CD4-positive, alpha-beta T cell treated with Interleukin-6 at 100 ng/mL for 8 hours (primary cell): ENCODE data around the gene FOXF2.
"Not testable (repeated sequence)": the region's sequence is repeated elsewhere in the genome, so short reads cannot be mapped to it uniquely, and the experiment has no call there.

Experiments used
- DNase-seq: peaks from one replicate; pipeline ENCODE4 v3.0.0-alpha.2; 2020; ENCODE audit warnings: mixed read lengths, low spot score

The FOXF2 gene

DNA sequence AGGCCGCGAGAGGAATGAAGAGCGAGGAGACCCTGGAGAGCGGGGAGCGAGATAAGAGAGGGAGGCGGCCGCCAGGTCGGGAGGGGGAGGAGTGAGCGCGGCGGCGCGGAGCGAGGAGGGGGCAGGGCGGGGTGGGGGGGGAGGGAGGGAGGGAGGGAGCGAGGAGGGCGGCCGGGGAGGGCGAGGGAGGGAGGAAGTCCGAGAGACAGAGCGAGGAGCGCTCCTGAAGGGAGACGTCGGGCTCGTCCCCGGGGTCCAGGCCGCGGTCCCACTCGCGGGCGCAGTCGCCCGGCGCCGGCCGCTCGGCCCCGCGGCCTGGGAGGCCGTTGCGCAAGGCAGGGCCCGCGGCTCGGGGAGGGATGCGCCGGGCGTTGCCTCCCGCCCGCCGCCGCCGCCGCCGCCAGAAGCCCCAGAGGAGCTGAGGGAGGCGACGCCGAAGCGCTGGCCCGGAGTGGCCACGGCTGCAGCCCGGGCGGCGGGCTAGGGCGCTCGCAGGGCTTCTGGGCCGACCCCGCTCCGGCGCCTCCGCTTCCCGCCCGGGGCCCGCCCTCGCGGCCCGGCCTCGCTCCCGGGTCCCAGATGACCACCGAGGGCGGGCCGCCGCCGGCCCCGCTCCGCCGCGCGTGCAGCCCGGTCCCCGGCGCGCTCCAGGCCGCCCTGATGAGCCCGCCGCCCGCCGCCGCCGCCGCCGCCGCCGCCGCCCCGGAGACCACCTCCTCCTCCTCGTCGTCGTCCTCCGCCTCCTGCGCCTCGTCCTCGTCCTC, at the start of gene FOXF2:
Gene FOXF2, plus strand, starts transcription at position 208 of the 764 bp plus-strand sequence. Its CDS starts 372 bp downstream, at position 580.
- DNase-seq, result no peak

GRCh38 chr6:1346101-1346500, 43.3 kb upstream of the FOXF2 start:
- DNase-seq, result no peak

DNA sequence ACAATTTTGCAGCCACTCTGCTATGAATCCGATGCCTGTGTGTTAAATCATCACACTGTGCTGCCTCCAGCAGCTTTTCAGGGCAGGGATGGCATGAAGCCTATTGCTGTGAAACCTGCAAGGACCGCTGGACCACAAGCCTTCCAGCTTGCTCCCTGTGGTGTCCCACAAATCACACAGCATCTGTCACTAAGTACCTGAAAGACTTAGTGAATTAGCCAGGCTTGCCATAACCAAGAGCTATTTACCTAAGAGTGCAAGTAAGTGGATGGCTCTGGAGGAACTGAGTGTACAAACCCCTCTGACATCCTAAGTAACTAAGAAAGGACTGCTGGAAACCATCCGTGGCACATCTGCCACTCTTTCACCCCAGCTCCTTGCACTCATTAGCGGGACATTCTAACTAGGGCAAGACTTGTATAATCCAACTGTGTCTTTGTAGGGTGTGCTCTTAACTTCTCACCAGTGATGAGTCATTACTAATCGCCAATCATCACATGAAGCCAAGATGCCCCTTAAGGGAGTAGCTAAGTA, 42.8 kb upstream of the FOXF2 start:
- no peak for DNase-seq

DNA sequence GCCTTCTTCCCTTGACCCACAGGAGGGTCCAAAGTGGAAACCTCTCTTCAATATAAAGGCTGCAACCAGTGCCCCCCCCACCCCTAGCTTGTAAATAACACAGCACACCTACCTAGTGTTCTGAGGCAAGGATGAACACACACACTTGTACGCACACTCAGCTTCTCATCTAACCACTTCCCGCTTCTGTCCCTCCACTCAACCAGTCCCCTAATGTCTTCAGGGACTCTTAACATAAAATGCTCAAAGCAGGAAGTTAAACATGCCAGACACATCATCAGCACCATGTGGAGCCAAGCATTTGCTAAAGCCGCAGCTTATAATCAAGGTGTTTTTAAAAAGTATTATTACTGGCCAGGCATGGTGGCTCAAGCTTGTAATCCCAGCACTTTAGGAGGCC, 42.2 kb upstream of the FOXF2 start:
- DNase-seq, result no peak

GRCh38 chr6:1348675-1349074, 40.7 kb upstream of the FOXF2 start:
- no peak for DNase-seq

GRCh38 chr6:1349655-1350054, 39.7 kb upstream of the FOXF2 start:
- DNase-seq, result no peak

DNA sequence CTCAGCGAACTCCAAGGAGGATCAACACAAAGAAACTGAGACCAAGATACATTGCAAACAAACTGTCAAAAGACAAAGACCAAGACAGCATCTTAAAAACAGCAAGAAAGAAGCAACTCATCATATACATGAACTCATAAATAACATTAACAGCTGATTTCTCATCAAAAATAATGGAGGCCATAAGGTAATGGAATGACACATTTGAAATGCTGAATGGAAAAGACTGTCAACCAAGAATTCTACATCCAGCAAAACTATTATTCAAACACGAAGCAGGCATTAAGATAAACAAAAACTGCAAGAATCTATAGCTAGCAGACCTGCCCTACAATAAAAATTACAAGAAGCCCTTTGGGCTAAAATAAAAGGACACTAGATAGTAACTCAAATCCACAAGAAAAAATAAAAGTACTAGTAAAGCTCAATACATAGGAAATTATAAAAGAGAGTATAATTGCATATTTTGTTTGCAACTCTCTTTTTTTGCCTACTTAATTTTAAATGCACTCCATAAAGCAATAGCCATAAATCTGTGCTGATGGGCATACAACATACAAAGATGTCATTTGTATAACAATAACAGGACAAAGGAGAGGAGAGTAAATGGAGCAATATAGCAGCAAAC, 37.9 kb upstream of the FOXF2 start:
- DNase-seq, result no peak

DNA sequence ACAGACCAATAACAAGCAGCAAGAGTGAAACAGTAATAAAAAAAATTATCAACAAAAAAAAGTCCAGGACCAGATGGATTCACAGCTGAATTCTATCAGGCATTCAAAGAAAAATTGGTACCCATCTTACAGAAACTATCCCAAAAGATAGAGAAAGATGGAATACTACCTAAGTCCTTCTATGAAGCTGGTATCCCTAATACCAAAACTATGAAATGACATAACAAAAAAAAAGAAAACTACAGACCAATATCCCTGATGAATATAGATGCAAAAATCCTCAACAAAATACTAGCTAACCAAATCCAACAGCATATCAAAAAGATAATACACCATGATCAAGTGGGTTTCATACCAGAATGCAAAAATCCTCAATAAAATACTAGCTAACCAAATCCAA, 34.3 kb upstream of the FOXF2 start:
- not testable (repeated sequence) for DNase-seq

DNA sequence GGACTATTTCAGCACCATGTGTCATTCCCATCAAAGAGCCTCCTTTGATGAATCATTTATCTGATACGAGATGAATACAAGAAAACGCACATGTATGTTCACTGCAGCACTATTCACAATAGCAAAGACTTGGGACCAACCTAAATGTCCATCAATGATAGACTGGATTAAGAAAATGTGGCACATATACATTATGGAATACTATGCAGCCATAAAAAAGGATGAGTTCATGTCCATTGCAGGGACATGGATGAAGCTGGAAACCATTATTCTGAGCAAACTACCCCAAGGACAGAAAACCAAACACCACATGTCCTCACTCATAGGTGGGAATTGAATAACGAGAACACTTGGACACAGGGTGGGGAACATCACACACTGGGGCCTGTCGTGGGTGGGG, 27.7 kb upstream of the FOXF2 start:
- not testable (repeated sequence) for DNase-seq

- DNase-seq, result no peak
Observed at GRCh38 chr6:1362643-1363042, 26.7 kb upstream of the FOXF2 start.

GRCh38 chr6:1363298-1363697, 26.1 kb upstream of the FOXF2 start:
- no peak for DNase-seq

GRCh38 chr6:1363729-1364572, 25.4 kb upstream of the FOXF2 start:
- no peak for DNase-seq

- DNase-seq, result no peak
Observed at GRCh38 chr6:1364791-1365190, 24.6 kb upstream of the FOXF2 start.

DNA sequence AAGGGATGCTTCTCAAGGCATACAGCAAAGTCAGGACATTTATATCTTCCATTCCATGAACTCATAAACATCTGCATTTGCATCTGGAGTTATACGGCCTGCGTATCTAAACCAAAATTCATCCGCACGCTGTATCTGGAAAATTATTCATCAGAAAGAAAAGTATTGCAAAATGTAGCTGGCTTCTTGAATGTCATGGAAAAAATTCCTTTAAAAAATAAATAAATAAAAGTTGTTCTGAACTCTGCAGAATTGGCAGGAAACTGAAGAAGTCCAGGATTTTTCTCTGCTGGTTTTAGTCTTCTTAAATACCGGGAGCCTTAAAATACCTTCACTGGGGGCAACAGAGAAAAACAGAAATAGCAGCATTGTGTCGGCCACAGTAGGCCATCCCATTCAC, 23.7 kb upstream of the FOXF2 start:
- DNase-seq, result no peak

DNA sequence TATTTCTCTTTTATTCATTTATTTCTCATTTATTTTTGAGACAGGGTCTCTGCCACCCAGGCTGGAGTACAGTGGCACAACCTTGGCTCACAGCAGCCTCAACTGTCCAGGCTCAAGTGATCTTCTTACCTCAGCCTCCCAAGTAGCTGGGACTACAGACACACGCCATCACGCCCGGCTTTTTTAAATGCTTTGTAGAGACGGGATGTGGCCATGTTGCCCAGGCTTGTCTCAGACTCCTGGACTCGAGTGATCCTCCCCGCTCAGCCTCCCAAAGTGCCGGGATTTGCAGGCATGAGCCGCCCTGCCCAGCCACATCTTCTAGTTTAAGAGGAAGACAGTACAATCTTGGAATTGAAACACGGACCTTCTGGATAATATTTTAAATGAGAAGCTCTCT, 21.6 kb upstream of the FOXF2 start:
- no peak for DNase-seq

DNA sequence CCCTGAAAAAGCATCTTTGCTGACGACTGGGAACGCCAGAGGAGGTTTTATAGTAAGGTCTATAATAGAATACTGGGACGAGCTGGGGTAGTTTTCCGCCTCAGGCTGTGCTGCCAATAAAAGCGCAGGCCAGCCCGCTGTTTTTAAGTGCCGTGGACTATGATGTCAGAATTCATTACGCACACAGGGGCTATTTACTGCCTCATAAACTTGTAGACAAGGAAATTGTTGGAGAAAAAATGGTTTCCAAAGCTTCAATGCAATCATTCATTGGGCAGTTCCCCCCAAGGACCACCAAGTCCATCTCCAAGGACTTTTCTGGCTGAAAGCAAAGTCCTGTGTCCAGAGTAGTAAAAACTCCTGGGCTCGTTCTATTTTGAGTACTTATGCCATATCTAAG, 20.4 kb upstream of the FOXF2 start:
- DNase-seq, result no peak

GRCh38 chr6:1369695-1370094, 19.7 kb upstream of the FOXF2 start:
- DNase-seq, result not testable (repeated sequence)

DNA sequence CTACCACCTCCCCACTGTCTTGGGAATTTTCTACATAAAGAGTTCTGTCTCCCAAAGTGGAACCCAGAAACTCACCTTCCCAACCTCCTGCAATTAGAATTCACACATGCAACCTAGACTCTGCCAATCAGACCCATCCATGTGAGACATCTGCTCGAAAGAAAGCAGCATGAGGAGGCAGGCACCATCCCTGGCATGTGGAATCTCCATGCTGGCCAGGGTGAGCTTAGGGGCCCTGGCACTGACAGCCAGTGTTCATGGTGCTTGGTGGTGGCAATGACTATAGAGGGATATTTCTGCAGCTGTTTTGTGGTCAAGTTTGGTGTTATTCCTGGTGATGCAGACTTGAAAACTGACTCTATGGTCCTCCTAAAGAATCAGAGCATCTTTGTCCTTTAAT, 17.4 kb upstream of the FOXF2 start:
- no peak for DNase-seq

DNA sequence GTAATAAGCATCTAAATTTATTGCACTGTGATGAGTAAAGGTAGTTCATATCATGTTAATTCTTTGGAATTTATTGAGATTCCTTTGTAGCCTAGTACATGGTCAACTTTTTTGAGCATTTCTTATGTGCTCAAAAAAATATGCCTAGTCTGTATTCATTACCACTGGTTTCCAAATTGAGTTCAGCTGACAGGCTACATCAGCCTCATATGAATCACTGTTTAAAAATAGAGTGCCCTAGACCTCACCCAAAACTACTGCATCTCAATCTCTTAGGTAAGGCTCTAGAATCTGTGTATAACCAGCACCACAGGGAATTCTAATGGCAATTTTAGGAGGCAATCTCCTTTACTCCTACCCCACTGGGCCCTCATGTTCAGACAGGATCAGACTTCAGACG, 16.7 kb upstream of the FOXF2 start:
- DNase-seq, result no peak

DNA sequence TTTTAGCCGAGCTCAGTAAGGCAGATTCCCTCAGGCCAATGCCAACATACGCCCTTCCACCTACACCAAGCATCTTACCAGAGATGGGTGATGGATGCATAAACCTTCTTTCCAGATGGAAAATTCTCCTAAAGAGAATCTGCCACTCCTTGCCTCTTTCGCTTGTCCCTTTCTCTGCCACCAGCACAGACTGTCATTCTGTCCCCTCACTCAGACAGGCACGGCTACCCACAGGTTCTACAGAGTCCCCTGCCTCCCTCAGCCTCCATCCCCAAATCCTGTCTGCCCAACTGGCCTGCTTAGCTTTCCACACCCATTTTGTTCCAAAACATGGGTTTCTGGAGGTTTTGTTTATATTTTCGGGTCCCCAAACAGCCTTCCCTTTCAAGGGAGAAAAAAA, 12.7 kb upstream of the FOXF2 start:
- no peak for DNase-seq

- no peak for DNase-seq
Observed at GRCh38 chr6:1377526-1377925, 11.8 kb upstream of the FOXF2 start.
